Tibial artery (tissue), 4 donors: ENCODE data around the gene KASH5.

Experiments
- DNase-seq, 2 donors: peaks; one replicate each; pipeline ENCODE4 v3.0.0-alpha.2; 2019
- H3K27ac ChIP-seq, 2 donors: fragments of 200-600 bp; sonication (generic) in 1 of 2; 1 replicate in 1 of 2; 2 replicates in 1 of 2; pipeline ENCODE4 v1.5.1; 2018 to 2019; ENCODE audit warnings: mild to moderate bottlenecking in 1 of 2
- H3K27me3 ChIP-seq, 2 donors: fragments of 200-600 bp; sonication (generic) in 1 of 2; one replicate each; pipeline versions ENCODE4 v1.5.1 to v1.6.0; 2016 to 2019
- H3K36me3 ChIP-seq, 3 donors: fragments of 200-600 bp; sonication (generic) in 2 of 3; one replicate each; pipeline ENCODE4 v1.5.1; 2016 to 2019; ENCODE audit warnings: mild to moderate bottlenecking in 2 of 3
- H3K4me1 ChIP-seq, 4 donors: fragments of 200-600 bp; sonication (generic) in 2 of 4; 1 replicate in 3 of 4; 2 replicates in 1 of 4; pipeline ENCODE4 v1.5.1; 2016 to 2019
- H3K4me3 ChIP-seq, 2 donors: fragments of 200-600 bp; sonication (generic) in 1 of 2; 1 replicate in 1 of 2; 2 replicates in 1 of 2; pipeline ENCODE4 v1.5.1; 2018 to 2019; ENCODE audit warnings: mild to moderate bottlenecking in 2 of 2
- H3K9me3 ChIP-seq, 3 donors: fragments of 200-600 bp; sonication (generic) in 1 of 3; one replicate each; pipeline ENCODE4 v1.5.1; 2016 to 2019
- intact Hi-C: fragments of 100-400 bp; cut with DNase I; formaldehyde crosslinking; loops from one replicate; pipeline ENCODE4 v1.15.0; 2023; ENCODE audit warnings: low total_unique reads
- TF ChIP-seq, protein P1 (sequence below), 2 experiments: fragments of 200-600 bp in 1 of 2; fragments of 450-650 bp in 1 of 2; IDR thresholded peaks; one replicate each; pipeline ENCODE4 v1.5.1; 2017 to 2019; ENCODE audit warnings: antibody characterized with exemption in 2 of 2, mild to moderate bottlenecking in 1 of 2, moderate library complexity in 1 of 2

KASH5 gene

DNA sequence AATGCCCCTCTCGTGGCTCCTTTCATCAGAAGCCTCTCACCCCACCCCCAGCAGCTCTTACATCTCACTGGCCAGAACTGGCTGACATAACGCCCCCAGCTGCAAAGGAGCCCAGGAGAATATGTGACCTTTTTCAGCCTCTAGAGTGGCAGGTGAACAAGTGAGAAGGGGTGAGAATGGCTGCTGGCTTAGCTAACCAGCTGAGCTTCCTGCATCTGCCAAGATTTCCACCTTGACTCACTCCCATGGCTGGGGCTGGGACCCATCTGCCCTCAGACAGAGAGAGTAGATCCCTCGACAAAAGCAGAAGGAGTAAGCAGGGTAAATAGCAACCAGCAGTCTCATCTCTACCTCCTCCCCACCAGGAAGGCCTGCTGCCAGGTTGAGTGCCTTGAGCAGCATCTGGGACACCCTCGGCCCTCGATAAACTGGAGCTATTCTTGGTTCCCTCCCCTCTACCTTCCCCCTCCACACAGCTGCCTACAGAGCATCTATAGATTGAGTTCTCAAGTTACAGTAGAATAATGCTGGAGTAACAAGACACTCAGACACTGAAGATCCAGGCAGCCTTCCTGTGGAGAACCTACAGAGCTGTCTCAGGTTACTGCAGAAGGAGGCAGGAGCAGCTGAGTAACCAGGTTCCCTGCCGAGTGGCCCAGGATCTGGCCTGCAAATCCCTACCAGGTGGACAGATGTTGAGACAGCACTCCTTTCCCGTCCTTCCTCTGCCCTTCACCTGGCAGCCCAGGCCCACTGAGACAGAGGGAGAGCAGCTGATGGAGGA lies 15.5 kb downstream of the KASH5 start:
- H3K4me3 ChIP-seq, result no peak overlapping the region
- DNase-seq, result no peak
- no peaks in the 10 kb centered on the region for H3K9me3 ChIP-seq
- no peaks in the 10 kb centered on the region for H3K36me3 ChIP-seq
- H3K27ac ChIP-seq, result no peak overlapping the region
- intact Hi-C loops, result no loop called here
- no peaks in the 10 kb centered on the region for H3K4me1 ChIP-seq
- H3K27me3 ChIP-seq, result peaks cover 0 to 17% of the 10 kb centered on the region in 2 donors
- TF ChIP-seq, protein P1, sequence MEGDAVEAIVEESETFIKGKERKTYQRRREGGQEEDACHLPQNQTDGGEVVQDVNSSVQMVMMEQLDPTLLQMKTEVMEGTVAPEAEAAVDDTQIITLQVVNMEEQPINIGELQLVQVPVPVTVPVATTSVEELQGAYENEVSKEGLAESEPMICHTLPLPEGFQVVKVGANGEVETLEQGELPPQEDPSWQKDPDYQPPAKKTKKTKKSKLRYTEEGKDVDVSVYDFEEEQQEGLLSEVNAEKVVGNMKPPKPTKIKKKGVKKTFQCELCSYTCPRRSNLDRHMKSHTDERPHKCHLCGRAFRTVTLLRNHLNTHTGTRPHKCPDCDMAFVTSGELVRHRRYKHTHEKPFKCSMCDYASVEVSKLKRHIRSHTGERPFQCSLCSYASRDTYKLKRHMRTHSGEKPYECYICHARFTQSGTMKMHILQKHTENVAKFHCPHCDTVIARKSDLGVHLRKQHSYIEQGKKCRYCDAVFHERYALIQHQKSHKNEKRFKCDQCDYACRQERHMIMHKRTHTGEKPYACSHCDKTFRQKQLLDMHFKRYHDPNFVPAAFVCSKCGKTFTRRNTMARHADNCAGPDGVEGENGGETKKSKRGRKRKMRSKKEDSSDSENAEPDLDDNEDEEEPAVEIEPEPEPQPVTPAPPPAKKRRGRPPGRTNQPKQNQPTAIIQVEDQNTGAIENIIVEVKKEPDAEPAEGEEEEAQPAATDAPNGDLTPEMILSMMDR (IDR thresholded peaks at IDR 0.05), result no peak

DNA sequence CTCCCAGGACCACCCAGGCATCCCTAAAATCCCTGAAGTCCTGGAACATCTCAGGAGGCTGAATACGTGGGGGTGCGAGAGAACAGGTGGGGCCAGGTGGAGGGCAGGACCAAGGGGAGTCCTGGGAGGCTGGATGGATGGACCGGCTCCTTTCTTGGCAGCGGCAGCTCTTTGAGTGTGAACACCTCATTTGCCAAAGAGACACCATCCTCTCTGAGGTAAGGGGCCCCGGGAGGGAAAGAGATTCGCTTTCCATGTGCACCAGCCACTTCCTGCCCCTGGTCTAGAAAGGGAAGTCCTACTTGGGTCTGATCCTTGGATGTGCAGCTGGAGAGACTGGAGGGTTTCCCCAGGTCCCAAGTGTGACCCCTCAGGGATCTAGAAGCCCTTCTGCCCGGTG lies 19.0 kb downstream of the KASH5 start:
- H3K4me1 ChIP-seq, result no peaks in the 10 kb centered on the region
- no peak overlapping the region for H3K4me3 ChIP-seq
- intact Hi-C loops, result no loop called here
- no peak overlapping the region for H3K27ac ChIP-seq
- peaks cover 0 to 20% of the 10 kb centered on the region in 2 donors for H3K27me3 ChIP-seq
- H3K36me3 ChIP-seq, result no peaks in the 10 kb centered on the region
- TF ChIP-seq, protein P1 (IDR thresholded peaks at IDR 0.05), result no peak
- DNase-seq, result no peak
- no peaks in the 10 kb centered on the region for H3K9me3 ChIP-seq

DNA sequence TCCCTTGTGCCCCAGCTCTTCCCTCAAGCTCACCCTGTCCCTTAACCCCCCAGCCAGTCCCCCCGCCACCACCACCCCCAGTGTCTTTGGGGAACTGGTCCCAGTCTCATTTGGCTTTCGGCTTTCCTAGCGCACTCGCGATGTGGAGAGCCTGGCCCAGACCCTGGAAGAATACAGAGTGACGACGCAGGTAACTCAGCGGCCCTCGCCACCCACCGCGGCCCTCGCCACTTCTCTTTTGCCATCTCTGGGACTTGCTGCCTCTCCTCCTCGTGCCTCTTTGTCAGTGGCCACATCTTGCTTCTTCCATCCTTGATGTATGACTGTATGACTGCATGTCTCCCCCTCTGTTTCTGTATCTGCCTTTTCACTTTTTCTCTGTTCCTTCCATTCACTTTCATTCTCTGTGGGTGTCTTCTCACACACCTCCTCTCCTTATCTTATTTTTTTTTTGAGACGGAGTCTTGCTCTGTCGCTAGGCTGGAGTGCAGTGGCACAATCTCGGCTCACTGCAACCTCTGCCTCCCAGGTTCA lies 19.5 kb downstream of the KASH5 start:
- H3K9me3 ChIP-seq, result no peaks in the 10 kb centered on the region
- H3K27me3 ChIP-seq, result peaks cover 0 to 16% of the 10 kb centered on the region in 2 donors
- H3K27ac ChIP-seq, result no peak overlapping the region
- TF ChIP-seq, protein P1 (IDR thresholded peaks at IDR 0.05), result no peak
- no peak overlapping the region for H3K4me3 ChIP-seq
- H3K4me1 ChIP-seq, result no peaks in the 10 kb centered on the region
- intact Hi-C loops, result no loop called here
- DNase-seq, result no peak
- H3K36me3 ChIP-seq, result no peaks in the 10 kb centered on the region

DNA sequence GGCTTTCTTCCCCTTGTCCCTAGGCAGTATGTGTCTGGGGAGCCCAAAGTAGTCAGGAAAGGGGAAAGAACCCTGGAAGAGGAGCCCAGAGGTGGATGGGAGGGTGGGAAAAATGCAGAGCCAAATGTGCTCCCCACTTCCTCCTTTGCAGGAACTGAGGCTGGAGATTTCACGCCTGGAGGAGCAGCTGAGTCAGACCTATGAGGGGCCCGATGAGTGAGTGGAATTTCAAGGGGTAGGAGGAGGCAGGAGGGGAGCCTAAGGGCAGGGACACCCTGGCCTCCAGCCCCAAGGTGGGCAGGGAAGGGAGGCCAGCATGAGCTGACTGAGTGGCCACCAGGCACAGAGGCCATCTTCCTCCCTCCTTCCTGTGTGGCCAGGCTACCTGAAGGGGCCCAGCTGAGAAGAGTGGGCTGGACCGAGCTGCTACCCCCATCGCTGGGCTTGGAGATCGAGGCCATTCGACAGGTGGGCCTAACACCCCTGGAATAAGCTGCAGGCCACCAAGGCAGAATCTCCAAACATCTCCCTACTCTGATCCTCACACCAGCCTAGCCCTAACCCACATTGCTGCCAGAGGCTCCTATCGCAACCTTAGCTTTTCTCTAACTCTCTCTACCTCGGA lies 20.9 kb downstream of the KASH5 start:
- DNase-seq, result no peak
- H3K4me3 ChIP-seq, result no peak overlapping the region
- TF ChIP-seq, protein P1 (IDR thresholded peaks at IDR 0.05), result no peak
- intact Hi-C loops, result no loop called here
- H3K27ac ChIP-seq, result no peak overlapping the region
- H3K36me3 ChIP-seq, result no peaks in the 10 kb centered on the region
- peaks cover 0 to 26% of the 10 kb centered on the region in 2 donors for H3K27me3 ChIP-seq
- no peaks in the 10 kb centered on the region for H3K9me3 ChIP-seq
- H3K4me1 ChIP-seq, result no peaks in the 10 kb centered on the region

DNA sequence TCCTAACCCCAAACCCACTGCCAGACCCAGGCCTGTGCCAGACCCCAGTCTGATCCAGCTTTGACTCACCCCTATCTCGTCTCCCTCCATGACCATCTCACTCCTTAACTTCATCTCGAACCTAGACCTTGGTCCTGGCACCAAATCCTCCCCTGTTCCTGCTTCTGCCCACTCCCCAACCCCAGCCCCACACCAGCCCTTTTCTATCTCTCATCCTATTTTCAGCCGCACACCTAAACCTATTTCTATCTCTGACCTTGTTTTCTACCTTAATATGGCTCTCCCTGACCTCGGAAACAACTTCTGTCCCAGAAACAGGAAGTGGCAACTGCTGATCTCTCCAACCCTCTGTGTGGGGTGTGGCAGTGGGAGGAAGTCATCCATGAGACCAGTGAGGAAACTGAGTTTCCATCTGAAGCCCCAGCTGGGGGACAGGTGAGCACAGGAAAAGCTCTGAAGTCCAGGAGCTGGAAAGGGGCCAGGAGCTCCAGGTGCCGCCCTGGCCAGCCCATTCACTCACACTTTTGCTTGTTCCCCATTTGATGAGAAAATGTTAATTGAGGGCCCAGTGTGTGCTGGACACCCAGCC lies 21.5 kb downstream of the KASH5 start:
- Histone ChIP-seq H3K4me1 (no peaks in the 10 kb centered on the region), H3K4me3 (no peak overlapping the region), H3K9me3 (no peaks in the 10 kb centered on the region), H3K36me3 (no peaks in the 10 kb centered on the region), H3K27ac (no peak overlapping the region), H3K27me3 (peaks cover 0 to 32% of the 10 kb centered on the region in 2 donors)
- no peak for DNase-seq
- TF ChIP-seq, protein P1 (IDR thresholded peaks at IDR 0.05), result no peak
- intact Hi-C loops, result no loop called here
